PC-3 (cell line): ENCODE data around the gene LIPT2.

Experiments used
- CTCF ChIP-seq: fragments of 300-600 bp; sonication (generic); conservative IDR thresholded peaks from 2 replicates; pipeline ENCODE4 v1.5.1; 2017; ENCODE audit warnings: antibody characterized with exemption, low read depth, mild to moderate bottlenecking, low read length
- EZH2 ChIP-seq: fragments of 300-600 bp; sonication (generic); IDR thresholded peaks from one replicate; pipeline ENCODE4 v1.6.1; 2017; ENCODE audit warnings: antibody characterized with exemption, mild to moderate bottlenecking, low read length; ENCODE audit not compliant: unreplicated experiment
- EZH2phosphoT487 ChIP-seq: fragments of 300-600 bp; sonication (generic); IDR thresholded peaks from 2 replicates; pipeline ENCODE4 v1.6.1; 2018; ENCODE audit warnings: mild to moderate bottlenecking, antibody characterized with exemption, low read length, borderline replicate concordance

GRCh38 chr11:74480688-74481417 is 12.7 kb downstream of the LIPT2 start:
- no peak for TF ChIP-seq EZH2phosphoT487
- TF ChIP-seq CTCF: no peak
- TF ChIP-seq EZH2: no peak
